Prostate gland (tissue), 2 donors: ENCODE data around the gene KITLG. TPM values are rescaled to one million over a fixed set of nuclear protein-coding genes. Genes with fewer than 3 reads are reported as not detected.

Source experiments
- DNase-seq: peaks from one replicate; pipeline ENCODE4 v3.0.0-alpha.2; 2019; ENCODE audit warnings: low spot score
- H3K27ac ChIP-seq, 2 donors: fragments of 200-600 bp; sonication (generic); 2 replicates each; pipeline ENCODE4 v1.5.1; 2017 to 2019
- H3K27me3 ChIP-seq: fragments of 200-600 bp; sonication (generic); replicated peaks from 2 replicates; pipeline ENCODE4 v1.5.1; 2019; ENCODE audit not compliant: insufficient read depth
- H3K36me3 ChIP-seq, 2 donors: fragments of 200-600 bp; sonication (generic); 1 replicate in 1 of 2; 2 replicates in 1 of 2; pipeline versions ENCODE4 v1.5.1 to v1.8.1; 2017 to 2019
- H3K4me1 ChIP-seq: fragments of 200-600 bp; sonication (generic); replicated peaks from 2 replicates; pipeline ENCODE4 v1.5.1; 2019
- H3K4me3 ChIP-seq, 2 donors: fragments of 200-600 bp; sonication (generic); 2 replicates each; pipeline ENCODE4 v1.5.1; 2017 to 2019
- H3K9me3 ChIP-seq: fragments of 200-600 bp; sonication (generic); 2 replicates; pipeline ENCODE4 v1.5.1; 2017
- CTCF ChIP-seq, 4 experiments: fragments of 200-600 bp in 2 of 4; fragments of 450-650 bp in 2 of 4; sonication (generic) in 2 of 4; IDR thresholded peaks; 1 replicate in 3 of 4; 2 replicates in 1 of 4; pipeline ENCODE4 v1.5.1; 2016 to 2019; ENCODE audit warnings: antibody characterized with exemption in 4 of 4, mild to moderate bottlenecking in 2 of 4, moderate library complexity in 2 of 4
- POLR2A ChIP-seq: fragments of 450-650 bp; IDR thresholded peaks from one replicate; pipeline ENCODE4 v1.6.1; 2016; ENCODE audit warnings: antibody characterized with exemption, mild to moderate bottlenecking
- POLR2AphosphoS5 ChIP-seq: sonication (generic); formaldehyde crosslinking; IDR thresholded peaks from one replicate; pipeline ENCODE4 v1.6.1; 2017; ENCODE audit warnings: antibody characterized with exemption
- WGBS: methylation state at CpG from one replicate; pipeline ENCODE4 v1.1.5; 2018; 5-methylcytosine and 5-hydroxymethylcytosine counted together
- intact Hi-C: fragments of 100-400 bp; cut with DNase I; formaldehyde crosslinking; loops from one replicate; pipeline ENCODE4 v1.14.2; 2022
- total RNA-seq, 2 donors: library from RNA; depleted of rRNA; stranded (reverse); fragments of >200 nt; gene quantifications; one replicate each; pipeline ENCODE4 v1.1.0, GENCODE V29; 2016

The KITLG gene
- total RNA-seq, 2 donors from 2014 or later = 21.0 to 23.2 TPM

- Histone ChIP-seq H3K36me3 (no peaks in the 10 kb centered on the region), H3K27ac (no peak overlapping the region), H3K4me1 (no peaks in the 10 kb centered on the region), H3K4me3 (no peak overlapping the region), H3K9me3 (no peaks in the 10 kb centered on the region), H3K27me3 (no peaks in the 10 kb centered on the region)
- TF ChIP-seq POLR2A (no peak), POLR2AphosphoS5 (no peak)
- no peak for DNase-seq
- intact Hi-C loops = no loop called here
Observed at GRCh38 chr12:88604646-88605045, 24.4 kb upstream of the KITLG start.

GRCh38 chr12:88600272-88600671 is 20.0 kb upstream of the KITLG start:
- WGBS = 83% methylated on average over 4 of the region's 4 CpGs
- no peak for DNase-seq
- H3K27ac ChIP-seq = no peak overlapping the region
- TF ChIP-seq CTCF (IDR thresholded peaks at IDR 0.05) = no peak
- no peak for TF ChIP-seq POLR2A
- TF ChIP-seq POLR2AphosphoS5 = no peak
- H3K27me3 ChIP-seq = no peaks in the 10 kb centered on the region
- no peak overlapping the region for H3K4me3 ChIP-seq
- no peaks in the 10 kb centered on the region for H3K9me3 ChIP-seq
- intact Hi-C loops = no loop called here
- H3K4me1 ChIP-seq = no peaks in the 10 kb centered on the region
- no peaks in the 10 kb centered on the region for H3K36me3 ChIP-seq

- H3K27me3 ChIP-seq = no peaks in the 10 kb centered on the region
- no peaks in the 10 kb centered on the region for H3K9me3 ChIP-seq
- DNase-seq = no peak
- intact Hi-C loops = no loop called here
- no peak overlapping the region for H3K4me3 ChIP-seq
- H3K27ac ChIP-seq = no peak overlapping the region
- TF ChIP-seq CTCF (IDR thresholded peaks at IDR 0.05) (no peak), POLR2A (no peak), POLR2AphosphoS5 (no peak)
- no peaks in the 10 kb centered on the region for H3K36me3 ChIP-seq
- no peaks in the 10 kb centered on the region for H3K4me1 ChIP-seq
Observed at GRCh38 chr12:88597365-88597764, 17.1 kb upstream of the KITLG start.

- TF ChIP-seq CTCF (IDR thresholded peaks at IDR 0.05) (no peak), POLR2AphosphoS5 (no peak), POLR2A (no peak)
- no peak for DNase-seq
- Histone ChIP-seq H3K27ac (no peak overlapping the region), H3K9me3 (no peaks in the 10 kb centered on the region), H3K36me3 (no peaks in the 10 kb centered on the region), H3K4me3 (no peak overlapping the region), H3K27me3 (no peaks in the 10 kb centered on the region), H3K4me1 (no peaks in the 10 kb centered on the region)
- intact Hi-C loops = no loop called here
Observed at GRCh38 chr12:88595697-88596096, 15.4 kb upstream of the KITLG start.

- DNase-seq = no peak
- intact Hi-C loops = no loop called here
- Histone ChIP-seq H3K36me3 (no peaks in the 10 kb centered on the region), H3K4me3 (no peak overlapping the region), H3K9me3 (no peaks in the 10 kb centered on the region), H3K27ac (no peak overlapping the region), H3K27me3 (no peaks in the 10 kb centered on the region), H3K4me1 (no peaks in the 10 kb centered on the region)
- TF ChIP-seq POLR2AphosphoS5 = no peak
- TF ChIP-seq CTCF (IDR thresholded peaks at IDR 0.05) = no peak
- no peak for TF ChIP-seq POLR2A
- WGBS = 76% methylated on average over 4 of the region's 4 CpGs
Observed at GRCh38 chr12:88594780-88595179, 14.5 kb upstream of the KITLG start.
